Measurements from ENCODE around the gene ARR3. TPM values are rescaled to one million over a fixed set of nuclear protein-coding genes. Genes with fewer than 3 reads are reported as not detected.

Gene ARR3
- total RNA-seq (ENCODE audit: low replicate concordance), result not detected in 2 replicates

DNA sequence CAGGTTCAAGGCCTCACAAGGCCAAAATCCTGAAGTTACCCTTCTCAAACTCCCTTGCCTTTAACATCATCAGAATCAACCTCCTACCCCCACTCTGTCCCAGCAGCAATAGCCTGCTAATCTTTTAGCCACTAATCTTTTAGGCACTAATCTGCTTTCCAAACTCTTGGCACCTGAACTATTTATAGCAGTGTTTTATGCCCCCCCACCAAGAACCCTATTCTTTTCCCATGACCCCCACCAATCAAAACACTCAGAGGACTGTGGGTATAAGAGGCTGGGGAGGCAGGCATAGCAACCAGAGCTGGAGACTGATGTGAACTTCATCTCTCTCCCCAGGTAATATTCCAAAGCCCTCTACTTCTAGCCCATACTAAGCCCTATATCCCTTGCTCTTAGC, at the start of gene ARR3:
Gene ARR3 (plus strand): TSS at position 301 of the 400 bp plus-strand sequence. CDS start 1,052 bp downstream, outside the sequence.
- H3K4me3 ChIP-seq (ENCODE audit: low read depth, low read length), result no peak within 1 kb of the TSS
- DNase-seq (ENCODE audit: low read depth), result no peak
- TF ChIP-seq, protein P1, sequence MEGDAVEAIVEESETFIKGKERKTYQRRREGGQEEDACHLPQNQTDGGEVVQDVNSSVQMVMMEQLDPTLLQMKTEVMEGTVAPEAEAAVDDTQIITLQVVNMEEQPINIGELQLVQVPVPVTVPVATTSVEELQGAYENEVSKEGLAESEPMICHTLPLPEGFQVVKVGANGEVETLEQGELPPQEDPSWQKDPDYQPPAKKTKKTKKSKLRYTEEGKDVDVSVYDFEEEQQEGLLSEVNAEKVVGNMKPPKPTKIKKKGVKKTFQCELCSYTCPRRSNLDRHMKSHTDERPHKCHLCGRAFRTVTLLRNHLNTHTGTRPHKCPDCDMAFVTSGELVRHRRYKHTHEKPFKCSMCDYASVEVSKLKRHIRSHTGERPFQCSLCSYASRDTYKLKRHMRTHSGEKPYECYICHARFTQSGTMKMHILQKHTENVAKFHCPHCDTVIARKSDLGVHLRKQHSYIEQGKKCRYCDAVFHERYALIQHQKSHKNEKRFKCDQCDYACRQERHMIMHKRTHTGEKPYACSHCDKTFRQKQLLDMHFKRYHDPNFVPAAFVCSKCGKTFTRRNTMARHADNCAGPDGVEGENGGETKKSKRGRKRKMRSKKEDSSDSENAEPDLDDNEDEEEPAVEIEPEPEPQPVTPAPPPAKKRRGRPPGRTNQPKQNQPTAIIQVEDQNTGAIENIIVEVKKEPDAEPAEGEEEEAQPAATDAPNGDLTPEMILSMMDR (IDR thresholded peaks at IDR 0.05; ENCODE audit: insufficient read depth, low read length), result no peak

DNA sequence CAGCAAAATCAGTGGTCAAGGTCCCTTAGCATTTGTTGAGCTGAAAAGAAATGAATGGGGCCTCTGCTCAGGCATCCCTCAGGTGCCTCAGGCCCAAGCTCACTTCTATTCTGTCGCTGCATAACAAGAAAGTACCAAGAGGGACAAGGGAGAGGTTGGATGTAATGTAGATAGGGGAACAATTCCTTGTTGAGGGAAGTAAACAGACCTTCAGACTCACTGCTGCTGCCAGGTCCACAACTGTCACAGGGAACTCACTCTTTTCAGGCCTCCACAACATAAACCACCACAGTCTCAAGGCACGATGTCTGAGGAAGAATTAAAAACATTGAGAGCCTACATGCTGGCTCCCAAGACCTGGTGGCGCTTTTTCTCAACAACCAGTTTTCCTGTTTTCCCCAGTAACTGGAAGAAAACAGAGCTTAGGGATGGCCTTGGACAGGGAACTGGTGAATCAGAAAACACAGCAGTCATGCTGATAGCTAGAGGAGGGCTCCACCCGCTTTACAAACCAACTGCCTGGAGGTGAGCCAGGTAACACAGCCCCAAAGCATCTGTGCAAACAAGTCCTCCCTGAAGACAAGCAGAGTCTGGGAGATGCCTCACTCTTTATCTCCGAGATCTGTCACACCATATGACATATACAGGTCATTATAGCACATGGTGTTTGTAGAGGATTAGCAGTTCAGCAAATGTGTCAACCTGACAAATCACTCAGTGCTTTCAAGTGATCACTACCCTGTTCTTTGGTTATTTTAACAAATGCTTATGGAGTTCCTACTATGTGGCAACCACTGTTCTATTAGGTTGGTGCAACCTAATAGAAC, 48.0 kb upstream of the ARR3 start:
- TF ChIP-seq, protein P1 (IDR thresholded peaks at IDR 0.05; ENCODE audit: insufficient read depth, low read length), result no peak
- peak; percentile 85 for DNase-seq (ENCODE audit: low read depth)
- H3K4me3 ChIP-seq (ENCODE audit: low read depth, low read length), result no peak overlapping the region

DNA sequence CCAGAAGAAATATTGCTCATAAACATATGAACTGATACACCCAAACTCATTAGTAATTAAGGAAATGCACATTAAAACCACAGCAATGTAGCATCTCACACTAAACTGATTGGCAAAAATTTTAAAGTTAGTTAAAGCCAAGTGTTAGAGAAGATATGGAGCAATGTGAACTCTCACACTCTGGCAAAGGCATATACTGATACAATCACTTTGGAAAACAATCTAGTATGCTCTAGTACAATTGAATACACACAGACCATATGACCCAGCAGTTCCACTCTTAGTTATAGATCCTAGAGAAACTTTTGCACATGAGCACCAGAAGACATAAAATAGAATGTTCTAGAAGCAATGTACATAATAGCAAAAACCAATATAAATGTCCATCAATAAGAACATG, 42.1 kb upstream of the ARR3 start:
- DNase-seq (ENCODE audit: low read depth), result no peak
- no peak overlapping the region for H3K4me3 ChIP-seq (ENCODE audit: low read depth, low read length)
- TF ChIP-seq, protein P1 (IDR thresholded peaks at IDR 0.05; ENCODE audit: insufficient read depth, low read length), result no peak

DNA sequence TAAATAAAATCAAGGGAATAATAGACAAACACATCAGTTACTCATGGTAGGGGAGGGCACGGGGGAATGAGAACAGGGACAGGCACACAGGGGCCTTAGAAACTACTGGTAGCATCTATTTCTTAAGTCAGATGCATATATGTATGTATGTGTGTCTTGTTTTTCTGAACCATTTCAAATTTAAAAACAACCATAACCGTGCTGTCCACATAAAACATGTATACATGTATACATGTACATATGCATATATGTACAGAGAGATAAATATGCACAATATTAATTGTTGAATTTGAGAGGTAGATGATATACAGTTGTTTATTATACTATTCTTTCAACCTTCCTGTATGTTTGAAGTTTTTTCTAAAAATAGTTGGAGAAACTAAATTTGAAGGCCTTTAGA, 41.4 kb upstream of the ARR3 start:
- TF ChIP-seq, protein P1 (IDR thresholded peaks at IDR 0.05; ENCODE audit: insufficient read depth, low read length), result no peak
- H3K4me3 ChIP-seq (ENCODE audit: low read depth, low read length), result no peak overlapping the region
- no peak for DNase-seq (ENCODE audit: low read depth)

DNA sequence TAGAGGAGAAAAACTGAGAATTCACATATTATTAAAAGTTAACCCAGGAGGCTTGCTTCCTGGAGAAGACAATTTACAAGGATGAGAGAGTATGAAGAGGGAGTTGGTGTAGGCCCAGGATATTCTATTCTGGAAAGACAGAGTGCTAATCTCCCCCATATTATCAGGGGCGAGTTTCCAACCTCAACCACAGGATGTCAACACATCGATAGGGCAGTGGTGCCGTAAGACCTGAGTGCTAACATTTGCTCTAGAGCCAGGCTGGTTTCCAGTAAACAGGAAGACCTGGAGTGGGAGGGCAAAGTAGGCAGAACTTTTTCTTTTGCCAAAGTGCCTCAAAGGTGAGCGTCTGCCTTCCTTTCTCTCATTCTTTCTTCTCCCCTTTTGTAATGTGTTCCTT, 36.5 kb upstream of the ARR3 start:
- TF ChIP-seq, protein P1 (IDR thresholded peaks at IDR 0.05; ENCODE audit: insufficient read depth, low read length), result no peak
- no peak overlapping the region for H3K4me3 ChIP-seq (ENCODE audit: low read depth, low read length)
- DNase-seq (ENCODE audit: low read depth), result no peak

DNA sequence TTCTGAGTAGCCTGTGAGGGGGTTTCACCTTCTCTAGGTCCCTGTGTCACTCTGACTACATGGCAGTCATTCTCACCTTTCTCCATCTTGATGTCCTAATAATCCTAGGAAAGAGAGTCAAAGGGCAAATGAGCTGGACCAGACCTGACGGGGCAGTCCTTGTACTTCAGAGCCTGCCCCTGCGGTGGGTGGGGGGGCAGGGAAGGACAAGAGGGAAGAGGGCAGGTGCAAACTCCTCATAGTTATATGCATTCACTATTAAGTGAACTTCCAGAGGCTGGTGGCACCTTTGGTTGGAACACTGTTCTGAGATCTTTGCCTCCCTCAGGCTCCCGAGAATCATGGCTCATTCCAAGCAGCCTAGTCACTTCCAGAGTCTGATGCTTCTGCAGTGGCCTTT, 33.8 kb upstream of the ARR3 start, which contains the start of gene AWAT1:
Gene AWAT1 (plus strand): TSS at position 301 of the 400 bp plus-strand sequence. CDS start 41 bp downstream, at position 342.
- TF ChIP-seq, protein P1 (IDR thresholded peaks at IDR 0.05; ENCODE audit: insufficient read depth, low read length), result no peak
- DNase-seq (ENCODE audit: low read depth), result no peak
- H3K4me3 ChIP-seq (ENCODE audit: low read depth, low read length), result no peak within 1 kb of the TSS
